ENCODE measurements around the gene ERLIN1. TPM values are rescaled to one million over a fixed set of nuclear protein-coding genes. Genes with fewer than 3 reads are reported as not detected.

The ERLIN1 gene
- total and polyA plus RNA-seq, 2 experiments from 2014 or later: 26.3 to 35.7 TPM

GRCh38 chr10:100135486-100135885, 50.3 kb downstream of the ERLIN1 start:
- Histone ChIP-seq H3K4me1 (ENCODE audit: insufficient read depth) (no peaks in the 10 kb centered on the region), H3K4me2 (no peak overlapping the region), H3K9me2 (replicated peaks; ENCODE audit: insufficient read depth) (no peaks in the 10 kb centered on the region), H3K27me3 (no peaks in the 10 kb centered on the region), H4K20me1 (ENCODE audit: insufficient read depth, poor library complexity, severe bottlenecking) (no peaks in the 10 kb centered on the region), H3K79me2 (no peaks in the 10 kb centered on the region), H2AFZ (no peak overlapping the region), H3K9me3 (ENCODE audit: low read depth) (no peaks in the 10 kb centered on the region), H3K36me3 (replicated peaks; ENCODE audit: insufficient read depth, low read depth) (no peaks in the 10 kb centered on the region), H3K4me3 (no peak overlapping the region), H3K27ac (no peak overlapping the region)
- TF ChIP-seq EZH2 (IDR thresholded peaks at IDR 0.05; ENCODE audit: borderline replicate concordance): no peak
- no peak for TF ChIP-seq CTCF (IDR thresholded peaks at IDR 0.05; ENCODE audit: poor library complexity)
- no peak for TF ChIP-seq EZH2phosphoT487 (IDR thresholded peaks at IDR 0.05; ENCODE audit: low read depth, severe bottlenecking, unreplicated experiment)
- DNase-seq (ENCODE audit: low spot score): no peak

DNA sequence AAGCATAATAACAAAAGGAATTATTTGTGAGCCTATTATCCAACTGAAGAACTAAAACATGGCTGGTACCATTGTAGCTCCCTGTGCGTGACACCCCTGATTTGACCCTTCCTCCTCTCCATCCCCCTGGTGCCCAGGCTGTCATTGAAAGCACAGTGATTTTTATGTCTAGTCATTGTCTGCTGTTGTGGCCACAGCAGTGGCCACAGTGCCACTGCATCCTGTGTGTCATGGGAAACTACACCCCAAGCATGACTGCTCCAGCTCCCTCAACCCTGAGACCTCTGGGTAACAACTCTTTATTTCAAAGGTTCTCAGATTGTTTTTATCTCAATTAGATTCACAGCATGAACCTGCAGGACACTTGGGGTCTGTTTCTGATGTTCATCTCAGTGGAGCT, 52.0 kb downstream of the ERLIN1 start:
- WGBS (ENCODE audit: low lambda C conversion rate, missing lambda C conversion rate): 100% methylated on average over 1 of the region's 1 CpG
- Histone ChIP-seq H3K27ac (no peak overlapping the region), H3K4me3 (no peak overlapping the region), H3K79me2 (no peaks in the 10 kb centered on the region), H3K9me2 (replicated peaks; ENCODE audit: insufficient read depth) (no peaks in the 10 kb centered on the region), H3K27me3 (no peaks in the 10 kb centered on the region), H3K36me3 (replicated peaks; ENCODE audit: insufficient read depth, low read depth) (no peaks in the 10 kb centered on the region), H4K20me1 (ENCODE audit: insufficient read depth, poor library complexity, severe bottlenecking) (no peaks in the 10 kb centered on the region), H3K4me1 (ENCODE audit: insufficient read depth) (no peaks in the 10 kb centered on the region), H2AFZ (no peak overlapping the region), H3K9me3 (ENCODE audit: low read depth) (no peaks in the 10 kb centered on the region), H3K4me2 (no peak overlapping the region)
- DNase-seq (ENCODE audit: low spot score): no peak
- TF ChIP-seq EZH2phosphoT487 (IDR thresholded peaks at IDR 0.05; ENCODE audit: low read depth, severe bottlenecking, unreplicated experiment) (no peak), CTCF (IDR thresholded peaks at IDR 0.05; ENCODE audit: poor library complexity) (no peak), EZH2 (IDR thresholded peaks at IDR 0.05; ENCODE audit: borderline replicate concordance) (no peak)

DNA sequence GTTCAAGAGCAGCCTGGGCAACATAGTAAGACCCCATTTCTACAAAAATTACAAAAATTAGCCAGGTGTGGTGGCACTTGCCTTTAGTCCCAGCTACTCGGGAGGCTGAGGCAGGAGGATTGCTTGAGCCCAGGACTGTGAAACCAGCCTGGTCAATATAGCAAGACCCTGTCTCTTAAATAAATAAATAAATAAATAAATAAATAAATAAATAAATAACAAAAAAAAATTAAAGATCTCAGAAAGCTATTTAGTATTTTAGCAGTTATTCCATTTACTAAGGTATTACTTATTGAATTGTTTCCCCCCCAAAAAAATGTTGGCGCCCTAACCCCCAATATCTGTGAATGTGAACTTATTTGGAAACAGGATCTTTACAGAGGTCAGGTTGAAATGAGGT, 53.4 kb downstream of the ERLIN1 start:
- H3K27me3 ChIP-seq: no peaks in the 10 kb centered on the region
- no peaks in the 10 kb centered on the region for H3K36me3 ChIP-seq (replicated peaks; ENCODE audit: insufficient read depth, low read depth)
- H3K27ac ChIP-seq: no peak overlapping the region
- no peaks in the 10 kb centered on the region for H3K79me2 ChIP-seq
- H2AFZ ChIP-seq: no peak overlapping the region
- no peaks in the 10 kb centered on the region for H3K4me1 ChIP-seq (ENCODE audit: insufficient read depth)
- no peak for TF ChIP-seq EZH2 (IDR thresholded peaks at IDR 0.05; ENCODE audit: borderline replicate concordance)
- no peak for TF ChIP-seq EZH2phosphoT487 (IDR thresholded peaks at IDR 0.05; ENCODE audit: low read depth, severe bottlenecking, unreplicated experiment)
- TF ChIP-seq CTCF (IDR thresholded peaks at IDR 0.05; ENCODE audit: poor library complexity): no peak
- H4K20me1 ChIP-seq (ENCODE audit: insufficient read depth, poor library complexity, severe bottlenecking): no peaks in the 10 kb centered on the region
- H3K9me3 ChIP-seq (ENCODE audit: low read depth): no peaks in the 10 kb centered on the region
- H3K4me3 ChIP-seq: no peak overlapping the region
- no peak overlapping the region for H3K4me2 ChIP-seq
- 89% methylated on average over 2 of the region's 2 CpGs for WGBS (ENCODE audit: low lambda C conversion rate, missing lambda C conversion rate)
- no peaks in the 10 kb centered on the region for H3K9me2 ChIP-seq (replicated peaks; ENCODE audit: insufficient read depth)
- DNase-seq (ENCODE audit: low spot score): no peak

DNA sequence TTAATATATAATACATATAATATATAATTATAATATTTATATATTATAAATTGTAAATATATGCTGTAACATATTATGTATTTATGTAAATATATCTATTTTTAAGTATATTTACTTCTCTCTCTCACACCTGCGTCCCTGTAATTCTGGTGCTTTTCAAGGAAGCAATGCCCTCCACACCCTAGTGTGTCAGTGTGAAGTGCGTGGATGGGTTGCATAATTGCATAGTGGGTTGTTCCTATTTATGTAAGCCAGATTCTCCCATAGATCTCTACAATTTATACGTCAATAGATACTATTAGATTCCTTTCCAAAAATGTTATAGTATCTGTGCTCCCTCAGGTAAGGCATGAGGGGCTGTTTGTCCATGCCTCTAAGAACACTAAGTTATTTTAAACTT, 54.3 kb downstream of the ERLIN1 start:
- no peaks in the 10 kb centered on the region for H3K27me3 ChIP-seq
- no peaks in the 10 kb centered on the region for H4K20me1 ChIP-seq (ENCODE audit: insufficient read depth, poor library complexity, severe bottlenecking)
- no peak overlapping the region for H3K27ac ChIP-seq
- no peak overlapping the region for H3K4me2 ChIP-seq
- no peaks in the 10 kb centered on the region for H3K9me2 ChIP-seq (replicated peaks; ENCODE audit: insufficient read depth)
- H3K4me1 ChIP-seq (ENCODE audit: insufficient read depth): no peaks in the 10 kb centered on the region
- no peak for TF ChIP-seq CTCF (IDR thresholded peaks at IDR 0.05; ENCODE audit: poor library complexity)
- TF ChIP-seq EZH2phosphoT487 (IDR thresholded peaks at IDR 0.05; ENCODE audit: low read depth, severe bottlenecking, unreplicated experiment): no peak
- TF ChIP-seq EZH2 (IDR thresholded peaks at IDR 0.05; ENCODE audit: borderline replicate concordance): no peak
- no peaks in the 10 kb centered on the region for H3K79me2 ChIP-seq
- H3K9me3 ChIP-seq (ENCODE audit: low read depth): no peaks in the 10 kb centered on the region
- no peak overlapping the region for H3K4me3 ChIP-seq
- 86% methylated on average over 3 of the region's 3 CpGs for WGBS (ENCODE audit: low lambda C conversion rate, missing lambda C conversion rate)
- DNase-seq (ENCODE audit: low spot score): no peak
- no peak overlapping the region for H2AFZ ChIP-seq
- H3K36me3 ChIP-seq (replicated peaks; ENCODE audit: insufficient read depth, low read depth): no peaks in the 10 kb centered on the region

All from hepatocyte (in vitro differentiated cells).